Coronary artery (tissue), 2 donors: Measurements from ENCODE around the gene GLS.
"Not testable (repeated sequence)": the region's sequence is repeated elsewhere in the genome, so short reads cannot be mapped to it uniquely, and the experiment has no call there.

Experiments
- DNase-seq: peaks from one replicate; pipeline ENCODE4 v3.0.0-alpha.2; 2017; ENCODE audit warnings: low spot score
- H3K27ac ChIP-seq, 2 donors: fragments of 200-600 bp; sonication (generic); one replicate each; pipeline ENCODE4 v1.5.1; 2016 to 2019
- H3K4me3 ChIP-seq: fragments of 200-600 bp; sonication (generic); 2 replicates; pipeline ENCODE4 v1.5.1; 2016; ENCODE audit warnings: mild to moderate bottlenecking, moderate library complexity
- CTCF ChIP-seq: fragments of 200-600 bp; sonication (generic); IDR thresholded peaks from one replicate; pipeline ENCODE4 v1.5.1; 2019; ENCODE audit warnings: antibody characterized with exemption

Gene GLS

GRCh38 chr2:190947141-190947540 lies 66.5 kb downstream of the GLS start:
- TF ChIP-seq CTCF = no peak
- H3K27ac ChIP-seq = peak overlapping the region in 1 of 2 donors; percentile 74
- DNase-seq = no peak
- H3K4me3 ChIP-seq = peak overlapping the region; percentile 23

GRCh38 chr2:190947711-190948251 lies 67.2 kb downstream of the GLS start:
- no peak for TF ChIP-seq CTCF
- Histone ChIP-seq H3K4me3 (peak overlapping the region; percentile 23), H3K27ac (peak overlapping the region in 1 of 2 donors; percentile 74)
- DNase-seq = no peak

GRCh38 chr2:190948671-190949070 lies 68.0 kb downstream of the GLS start:
- TF ChIP-seq CTCF = no peak
- no peak for DNase-seq
- H3K27ac ChIP-seq = peak overlapping the region in 1 of 2 donors; percentile 73
- H3K4me3 ChIP-seq = no peak overlapping the region

- Histone ChIP-seq H3K27ac (peak overlapping the region in 1 of 2 donors; percentile 6), H3K4me3 (no peak overlapping the region)
- no peak for TF ChIP-seq CTCF
- no peak for DNase-seq
Measured at GRCh38 chr2:190950566-190950991, 70.0 kb downstream of the GLS start.

- no peak overlapping the region for H3K4me3 ChIP-seq
- TF ChIP-seq CTCF = no peak
- no peak overlapping the region for H3K27ac ChIP-seq
- no peak for DNase-seq
Measured at GRCh38 chr2:190953257-190953656, 72.6 kb downstream of the GLS start.

GRCh38 chr2:190959911-190960788 lies 79.5 kb downstream of the GLS start:
- no peak overlapping the region for H3K4me3 ChIP-seq
- H3K27ac ChIP-seq = no peak overlapping the region
- no peak for TF ChIP-seq CTCF
- no peak for DNase-seq

GRCh38 chr2:190961117-190961516 lies 80.5 kb downstream of the GLS start:
- not testable (repeated sequence) for H3K27ac ChIP-seq, H3K4me3 ChIP-seq, DNase-seq
